GM21390 (cell line): ENCODE results near the gene MAP4K5.
"Not testable (repeated sequence)": the region's sequence is repeated elsewhere in the genome, so short reads cannot be mapped to it uniquely, and the experiment has no call there.

Source experiments
- ATAC-seq: cut with Tn5 transposase; IDR thresholded peaks from one replicate; pipeline ENCODE4 v1.9.1; 2021; ENCODE audit not compliant: unreplicated experiment

The MAP4K5 gene

GRCh38 chr14:50533241-50533705 lies 904 bp upstream of the MAP4K5 start:
- no peak for ATAC-seq

- ATAC-seq, result peak; percentile 20
Observed at GRCh38 chr14:50531595-50532501, 521 bp downstream of the MAP4K5 start.

- ATAC-seq, result no peak
Observed at GRCh38 chr14:50530794-50531365, 1.5 kb downstream of the MAP4K5 start.

GRCh38 chr14:50530358-50530757 lies 2.0 kb downstream of the MAP4K5 start:
- no peak for ATAC-seq

GRCh38 chr14:50529288-50530179 lies 2.8 kb downstream of the MAP4K5 start:
- ATAC-seq, result no peak

GRCh38 chr14:50528000-50528399 lies 4.4 kb downstream of the MAP4K5 start:
- ATAC-seq, result no peak

- ATAC-seq, result no peak
Observed at GRCh38 chr14:50524731-50525515, 7.4 kb downstream of the MAP4K5 start.

- no peak for ATAC-seq
Observed at GRCh38 chr14:50524060-50524459, 8.3 kb downstream of the MAP4K5 start.

- ATAC-seq, result no peak
Observed at GRCh38 chr14:50523271-50524041, 8.9 kb downstream of the MAP4K5 start.

GRCh38 chr14:50521912-50522341 lies 10.4 kb downstream of the MAP4K5 start:
- peak; percentile 68 for ATAC-seq

- peak; percentile 56 for ATAC-seq
Observed at GRCh38 chr14:50520947-50521815, 11.2 kb downstream of the MAP4K5 start.

GRCh38 chr14:50516091-50516490 lies 16.3 kb downstream of the MAP4K5 start:
- ATAC-seq, result no peak

- ATAC-seq, result no peak
Observed at GRCh38 chr14:50512463-50512862, 19.9 kb downstream of the MAP4K5 start.

GRCh38 chr14:50510157-50510556 lies 22.2 kb downstream of the MAP4K5 start:
- ATAC-seq, result no peak

GRCh38 chr14:50507078-50507477 lies 25.3 kb downstream of the MAP4K5 start:
- not testable (repeated sequence) for ATAC-seq

GRCh38 chr14:50501642-50502041 lies 30.7 kb downstream of the MAP4K5 start:
- no peak for ATAC-seq

GRCh38 chr14:50497351-50497750 lies 35.0 kb downstream of the MAP4K5 start:
- no peak for ATAC-seq

GRCh38 chr14:50489851-50490250 lies 42.5 kb downstream of the MAP4K5 start:
- ATAC-seq, result no peak

- ATAC-seq, result no peak
Observed at GRCh38 chr14:50488521-50488920, 43.8 kb downstream of the MAP4K5 start.
